NCI-H748 treated with DMSO at 0.1 percent for 48 hours (cell line): ENCODE results near the gene FGD4.
A peak's percentile ranks its signal among the peaks of the same experiment; 100 is the strongest.

Experiments
- DNase-seq: peaks from one replicate; lab custom pipeline; 2025; lab: John Stamatoyannopoulos, UW

FGD4 gene

DNA sequence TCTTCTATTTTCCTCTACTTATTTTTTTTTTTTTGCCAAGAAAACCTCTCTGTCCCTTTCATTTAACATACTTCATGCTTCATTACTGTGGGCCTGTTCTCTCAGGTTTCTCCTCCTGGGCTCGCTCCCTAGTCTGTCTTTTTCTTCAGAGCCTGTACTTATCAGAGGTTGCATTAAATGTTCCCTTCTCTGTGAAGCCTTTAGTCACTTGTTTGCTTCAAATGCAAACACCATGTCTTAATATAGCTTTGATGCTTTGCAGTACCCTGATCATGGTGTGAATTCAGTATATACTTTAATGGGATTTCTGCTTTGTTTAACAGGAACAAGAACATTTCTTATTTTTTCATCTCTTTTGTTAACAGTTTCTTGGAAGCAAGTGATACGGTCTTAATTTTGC lies 207.1 kb downstream of the FGD4 start:
- no peak for DNase-seq

- no peak for DNase-seq
Observed at GRCh38 chr12:32609966-32610365, 210.6 kb downstream of the FGD4 start.

DNA sequence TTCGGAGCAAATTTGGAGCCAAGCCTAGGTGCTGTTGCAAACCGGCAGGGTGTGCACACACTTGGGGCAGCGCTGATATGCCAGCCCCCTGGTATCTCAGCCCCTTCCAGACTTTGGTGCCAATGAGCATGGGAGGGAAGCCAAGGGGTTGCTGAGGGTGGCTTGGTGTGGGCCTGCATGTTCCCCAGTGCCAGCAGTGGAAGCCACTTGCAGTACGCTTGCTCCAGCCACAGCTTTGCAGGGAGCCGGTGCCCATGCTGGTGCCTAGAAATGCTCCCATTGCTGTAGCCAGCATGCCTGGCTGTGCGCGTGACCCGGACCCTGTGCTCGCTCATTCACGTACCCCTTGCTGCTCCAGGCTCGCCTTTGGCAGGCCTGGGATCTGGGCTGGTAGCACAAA lies 212.6 kb downstream of the FGD4 start:
- no peak for DNase-seq

DNA sequence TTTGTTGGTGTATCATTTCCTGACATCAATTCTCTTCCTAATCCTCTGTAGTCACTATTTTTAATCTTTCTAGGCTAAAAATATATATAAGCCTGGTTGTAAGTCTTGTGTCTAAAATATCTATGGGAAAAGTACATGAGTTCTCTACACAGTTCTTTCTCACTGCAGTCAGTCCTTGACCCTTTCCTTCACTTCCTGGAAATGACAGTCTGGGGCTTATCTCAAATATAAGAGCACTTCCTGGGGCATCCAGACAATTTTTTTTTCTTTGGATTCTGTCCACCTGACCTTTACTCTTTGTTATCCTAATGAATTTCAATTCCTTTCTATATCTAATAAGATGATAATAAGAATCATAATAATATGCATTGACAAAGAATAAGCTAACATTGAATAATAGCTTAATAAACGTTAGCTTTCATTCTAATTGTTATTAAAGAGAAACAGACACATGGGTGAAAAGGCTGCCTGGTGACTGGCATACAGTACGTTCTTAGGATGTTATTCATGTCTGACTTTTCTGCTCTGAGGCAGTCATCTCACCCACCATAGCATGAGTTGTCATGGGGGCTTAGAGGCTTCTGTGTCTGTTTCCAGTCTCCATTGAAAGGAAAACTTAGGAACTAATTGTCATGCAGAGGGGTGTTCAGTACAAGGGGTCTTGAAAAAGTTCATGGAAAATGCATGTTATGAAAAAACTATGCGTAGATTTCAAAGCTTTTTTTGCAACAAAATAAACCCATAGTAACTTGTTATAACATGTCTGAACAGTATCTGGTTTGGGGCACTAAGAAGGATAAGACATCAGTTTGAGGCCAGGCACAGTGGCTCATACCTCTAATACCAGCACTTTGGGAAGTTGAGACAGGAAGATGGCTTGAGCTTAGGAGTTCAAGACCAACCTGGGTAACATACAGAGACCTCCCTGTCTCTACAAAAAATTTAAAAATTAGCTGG lies 213.6 kb downstream of the FGD4 start:
- DNase-seq: no peak

GRCh38 chr12:32615441-32615840 lies 216.1 kb downstream of the FGD4 start:
- DNase-seq: no peak

DNA sequence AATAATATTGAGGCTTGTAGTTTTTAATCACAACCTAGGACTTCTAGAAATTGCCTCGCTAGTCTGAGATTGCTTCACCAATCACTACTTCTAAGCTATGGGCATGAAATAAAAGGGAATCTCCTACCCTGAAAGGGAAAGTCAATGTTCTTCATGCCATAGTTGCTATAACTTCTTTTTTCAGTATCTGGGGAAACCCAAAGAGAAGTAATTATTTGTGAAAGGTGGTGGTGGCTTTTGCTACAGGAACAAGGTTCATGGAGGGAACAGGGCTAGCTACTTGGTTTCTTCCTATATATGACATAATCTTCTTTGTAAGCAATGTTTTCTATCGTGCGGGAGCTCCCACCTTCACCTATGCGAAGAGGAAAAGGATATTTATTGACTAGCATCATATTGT lies 218.2 kb downstream of the FGD4 start:
- no peak for DNase-seq

DNA sequence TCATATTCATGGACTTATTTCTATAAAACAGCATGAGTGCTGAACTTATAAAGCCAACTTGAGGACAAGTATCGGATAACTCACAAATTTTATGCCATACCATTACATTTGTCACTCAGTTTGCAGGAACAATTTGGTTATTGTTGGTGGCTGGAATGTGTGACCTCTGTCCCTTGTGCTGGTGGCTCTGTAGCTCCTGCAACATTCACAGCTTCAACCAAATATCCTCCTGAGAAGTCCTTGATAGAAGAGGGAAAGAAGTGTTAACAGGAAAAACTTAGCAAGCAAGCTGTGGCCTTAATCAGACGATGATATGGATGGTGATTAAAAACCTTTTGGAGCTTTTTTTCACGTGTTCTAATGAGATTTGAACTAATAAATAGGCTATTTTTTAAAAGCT lies 218.8 kb downstream of the FGD4 start:
- no peak for DNase-seq

- DNase-seq: no peak
Observed at GRCh38 chr12:32627976-32628375, 228.6 kb downstream of the FGD4 start.

GRCh38 chr12:32641287-32641901 lies 242.0 kb downstream of the FGD4 start:
- DNase-seq: no peak

- no peak for DNase-seq
Observed at GRCh38 chr12:32644431-32644830, 245.1 kb downstream of the FGD4 start.

- no peak for DNase-seq
Observed at GRCh38 chr12:32647275-32647674, 247.9 kb downstream of the FGD4 start.

DNA sequence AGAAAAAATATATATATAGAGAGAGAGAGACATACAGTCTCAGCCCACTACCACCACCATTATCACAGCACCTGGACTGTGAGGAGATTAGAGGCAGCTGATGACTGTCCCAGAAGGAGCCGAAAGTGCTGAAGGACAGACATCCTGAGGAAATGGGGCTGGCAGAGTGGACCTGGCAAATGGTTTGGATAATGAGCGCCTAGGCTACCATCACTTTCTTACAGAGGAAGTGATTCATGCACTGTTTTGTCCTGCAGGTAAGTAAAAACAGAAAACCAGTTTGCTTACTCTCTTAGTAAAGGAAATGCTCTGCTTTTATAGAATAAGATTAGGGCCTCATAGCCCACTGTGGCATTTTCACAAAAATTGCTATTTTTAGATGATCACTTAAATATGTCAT lies 251.2 kb downstream of the FGD4 start:
- DNase-seq: no peak

DNA sequence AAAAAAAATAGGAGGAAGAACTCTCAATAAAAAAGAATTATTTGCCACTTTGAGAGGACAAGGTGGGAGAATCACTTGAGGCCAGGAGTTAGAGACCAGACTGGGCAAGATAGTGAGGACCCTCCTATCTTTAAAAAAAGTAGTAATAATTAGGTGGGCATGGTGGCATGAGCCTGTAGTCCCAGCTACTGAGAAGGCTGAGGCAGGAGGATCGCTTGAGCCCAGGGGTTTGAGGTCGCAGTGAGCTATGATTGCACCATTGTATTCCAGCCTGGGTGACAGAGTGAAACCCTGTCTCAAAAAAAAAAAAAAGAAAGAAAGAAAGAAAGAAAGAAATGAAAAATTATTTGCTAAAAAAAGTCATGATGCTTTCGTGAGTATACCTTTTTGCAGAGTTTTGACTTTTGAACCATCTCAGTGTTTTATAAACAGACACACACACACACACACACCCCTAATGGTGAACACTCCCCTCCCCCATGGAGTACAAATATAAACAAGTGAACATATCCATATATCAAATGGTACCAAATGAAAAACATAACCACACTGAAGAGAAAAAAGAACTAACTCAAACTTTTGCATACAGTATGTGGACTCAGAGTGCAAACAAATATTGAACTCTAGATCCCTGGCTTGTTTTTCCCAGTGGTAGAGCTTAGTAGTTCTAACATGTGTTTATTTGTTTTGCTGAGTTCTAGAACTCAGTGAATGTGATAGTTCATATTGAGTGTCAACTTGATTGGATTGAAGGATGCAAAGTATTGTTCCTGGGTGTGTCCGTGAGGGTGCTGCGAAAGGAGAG lies 252.0 kb downstream of the FGD4 start:
- no peak for DNase-seq

- DNase-seq: no peak
Observed at GRCh38 chr12:32651956-32652210, 252.5 kb downstream of the FGD4 start.

- DNase-seq: no peak
Observed at GRCh38 chr12:32659908-32660440, 260.6 kb downstream of the FGD4 start.

- no peak for DNase-seq
Observed at GRCh38 chr12:32661706-32662105, 262.3 kb downstream of the FGD4 start.

DNA sequence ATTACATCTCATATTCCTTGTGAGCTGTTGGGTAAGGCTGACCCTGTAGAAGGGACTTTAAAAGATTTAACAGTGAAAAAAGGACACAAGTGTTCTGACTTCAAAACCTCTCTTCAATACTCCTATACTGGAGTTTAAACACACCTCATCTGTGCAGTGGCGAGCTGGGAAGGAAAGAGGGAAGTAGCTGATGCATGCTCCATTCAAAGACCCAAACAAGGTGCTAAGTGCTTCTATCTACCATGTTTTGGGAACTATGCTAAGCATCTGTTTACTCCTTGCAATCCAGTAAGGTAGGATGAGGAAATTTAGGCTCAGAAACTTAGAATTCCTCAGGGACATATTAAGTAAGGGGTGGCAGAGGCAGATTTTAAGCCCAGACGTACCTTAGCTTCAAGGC lies 263.3 kb downstream of the FGD4 start:
- DNase-seq: no peak

DNA sequence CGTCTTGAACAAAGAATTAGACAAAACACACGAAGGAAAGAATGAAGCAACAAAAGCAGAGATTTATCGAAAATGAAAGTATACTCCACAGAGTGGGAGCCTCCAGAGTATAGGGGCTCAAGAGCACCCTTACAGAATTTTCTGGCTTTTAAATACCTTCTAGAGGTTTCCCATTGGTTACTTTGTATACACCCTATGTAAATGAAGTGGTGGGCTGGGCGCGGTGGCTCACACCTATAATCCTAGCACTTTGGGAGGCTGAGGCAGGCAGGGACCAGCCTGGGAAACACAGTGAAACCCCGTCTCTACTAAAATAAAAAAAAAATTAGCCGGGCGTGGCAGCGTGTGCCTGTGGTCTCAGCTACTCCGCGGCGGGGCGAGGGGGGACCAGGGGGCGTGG lies 266.7 kb downstream of the FGD4 start:
- no peak for DNase-seq

DNA sequence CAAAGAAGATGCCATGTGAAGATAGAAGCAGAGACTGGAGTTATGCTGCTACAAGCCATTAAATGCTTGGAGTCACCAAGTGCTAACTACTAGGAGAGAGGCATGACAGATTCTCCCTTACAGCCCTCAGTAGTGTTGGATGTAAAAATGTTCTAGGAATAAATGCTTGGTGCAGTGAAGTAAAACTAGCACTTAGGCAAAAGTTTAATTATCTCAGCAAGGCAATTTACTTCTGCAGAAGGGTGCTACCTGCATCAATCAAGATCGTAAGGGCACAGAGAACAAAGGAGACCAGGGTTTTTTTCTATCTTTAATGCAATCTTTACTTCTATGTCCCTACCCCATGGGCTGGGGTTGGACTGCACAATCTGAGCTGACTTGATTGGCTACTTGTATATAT lies 270.2 kb downstream of the FGD4 start:
- DNase-seq: no peak

DNA sequence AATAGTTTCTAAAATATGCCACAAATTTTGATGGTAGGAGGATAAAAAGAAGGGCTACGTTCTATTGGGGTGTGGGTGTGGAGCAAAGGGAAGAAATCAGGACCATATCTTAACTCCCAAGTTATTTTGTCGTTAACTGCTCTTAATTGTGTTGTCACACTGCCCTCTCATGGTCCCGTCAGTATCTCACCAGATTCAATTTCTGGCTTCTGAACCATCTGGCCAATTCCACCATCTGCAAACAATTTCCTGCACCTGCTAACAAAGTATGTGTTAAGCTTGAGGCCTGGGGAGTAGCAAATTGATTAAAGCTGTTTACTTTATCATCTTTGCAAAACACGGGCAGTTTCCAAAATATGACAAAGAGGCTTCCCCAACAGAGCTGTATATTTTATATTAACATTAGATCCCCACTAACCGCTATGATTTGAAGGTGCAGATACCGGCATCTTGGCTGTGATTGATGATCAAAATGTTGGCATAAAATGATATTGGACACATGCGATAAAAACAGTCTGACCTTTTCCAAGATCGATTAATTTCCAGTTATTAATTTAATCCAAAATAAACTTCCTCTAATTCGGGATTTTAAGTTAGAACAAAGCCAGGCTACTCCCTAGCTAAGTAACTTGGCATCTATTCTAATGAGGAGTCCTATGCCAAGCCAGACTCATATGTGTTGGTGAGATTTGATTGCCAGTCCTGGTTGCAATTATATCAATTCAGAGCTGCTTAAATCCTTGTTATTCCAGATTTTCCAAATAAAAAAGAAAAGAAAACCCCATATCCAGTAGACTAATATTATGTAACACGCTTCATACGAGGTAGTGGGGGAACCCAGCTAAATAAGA lies 272.8 kb downstream of the FGD4 start:
- peak; percentile 50 for DNase-seq

DNA sequence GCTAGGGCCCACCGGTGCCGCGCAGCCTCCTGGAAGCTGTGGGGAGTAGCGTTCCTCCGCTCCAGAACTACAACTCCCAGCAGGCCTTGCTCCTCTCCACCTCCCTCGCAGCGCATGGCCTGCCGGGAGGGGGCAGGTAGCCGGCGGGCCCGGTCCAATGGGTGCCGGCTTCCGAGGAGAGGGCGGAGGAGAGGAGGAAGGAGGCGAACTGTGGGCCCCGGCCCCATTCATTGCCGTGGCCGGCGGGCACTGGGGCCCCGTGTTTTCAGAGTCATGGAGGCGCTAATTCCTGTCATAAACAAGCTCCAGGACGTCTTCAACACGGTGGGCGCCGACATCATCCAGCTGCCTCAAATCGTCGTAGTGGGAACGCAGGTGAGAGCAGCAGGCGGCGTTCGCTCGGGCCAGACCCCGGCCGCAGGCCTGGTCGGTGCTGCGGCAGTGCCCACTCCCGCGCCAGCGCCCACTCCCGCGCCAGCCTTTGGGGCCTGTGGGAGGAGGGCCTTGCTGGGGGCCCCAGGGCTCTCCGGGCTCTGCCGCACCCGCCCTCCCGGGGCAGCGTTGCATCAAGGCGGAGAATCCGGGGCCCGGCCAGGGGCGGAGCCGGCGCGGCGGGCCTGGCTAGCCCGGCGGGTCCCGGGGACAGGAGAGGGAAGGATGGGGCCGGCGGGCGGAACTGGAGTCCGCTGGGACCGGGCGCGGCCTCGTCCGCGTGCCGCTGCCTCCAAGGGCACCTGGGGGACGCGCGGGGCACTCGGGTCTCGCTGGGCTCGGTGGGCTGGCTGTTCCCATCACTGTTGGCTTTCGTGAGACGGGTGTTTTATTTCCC lies 279.9 kb downstream of the FGD4 start, which contains the start of gene DNM1L:
Gene DNM1L (plus strand): TSS at position 211 of the 829 bp plus-strand sequence. CDS start 63 bp downstream, at position 274.
- DNase-seq: peak; percentile 63
